ENCODE measurements around the gene YDJC. TPM values are rescaled to one million over a fixed set of nuclear protein-coding genes. Genes with fewer than 3 reads are reported as not detected.
A peak's percentile ranks its signal among the peaks of the same experiment; 100 is the strongest.

The YDJC gene
- total and polyA plus RNA-seq, 2 experiments from 2014 or later, result 53.3 to 83.7 TPM

- peaks cover 5% of the 10 kb centered on the region; the same call in 2 of the 3 replicates for H3K9me3 Mint-ChIP-seq
- Histone ChIP-seq H3K27ac (ENCODE audit: low read depth) (no peak overlapping the region), H3K27me3 (ENCODE audit: insufficient read depth) (no peaks in the 10 kb centered on the region), H3F3A (replicated peaks; ENCODE audit: low read depth) (no peaks in the 10 kb centered on the region), H4K20me1 (replicated peaks; ENCODE audit: insufficient read depth) (peaks cover 4% of the 10 kb centered on the region), H3K9me2 (ENCODE audit: insufficient read depth) (no peaks in the 10 kb centered on the region), H3K4me1 (ENCODE audit: insufficient read depth) (no peaks in the 10 kb centered on the region), H3K36me3 (ENCODE audit: insufficient read depth) (peaks cover 28% of the 10 kb centered on the region; the same call in 1 of the 2 replicates), H3K4me2 (no peak overlapping the region), H3K79me2 (replicated peaks; ENCODE audit: insufficient read depth) (peaks cover 9% of the 10 kb centered on the region), H2AFZ (no peak overlapping the region), H3K4me3 (no peak overlapping the region)
- no peak overlapping the region for H3K4me3 Mint-ChIP-seq
- no peak for DNase-seq (ENCODE audit: low spot score)
- H3K27me3 Mint-ChIP-seq (ENCODE audit: insufficient read depth, low read depth, poor library complexity), result peaks cover 6% of the 10 kb centered on the region
- H3K4me1 Mint-ChIP-seq, result peaks cover 3% of the 10 kb centered on the region; the same call in 1 of the 3 replicates
- TF ChIP-seq NANOG (IDR thresholded peaks at IDR 0.05; ENCODE audit: borderline replicate concordance) (no peak), CTCF (conservative IDR thresholded peaks at IDR 0.05; ENCODE audit: low read depth in 2 of 2) (peak; percentile 8 to 25; a peak in 2 of 4 replicates)
- H3K36me3 Mint-ChIP-seq (ENCODE audit: low read depth), result peaks cover 60% of the 10 kb centered on the region
- no peak overlapping the region for H3K27ac Mint-ChIP-seq
- ATAC-seq, result no peak
Observed at GRCh38 chr22:21672107-21672629, 42.3 kb upstream of the YDJC start.

GRCh38 chr22:21669026-21669425 is 39.2 kb upstream of the YDJC start:
- ATAC-seq, result no peak
- Histone ChIP-seq H3K9me2 (ENCODE audit: insufficient read depth) (no peaks in the 10 kb centered on the region), H3K4me1 (ENCODE audit: insufficient read depth) (no peaks in the 10 kb centered on the region), H2AFZ (no peak overlapping the region), H3K27ac (ENCODE audit: low read depth) (no peak overlapping the region), H4K20me1 (replicated peaks; ENCODE audit: insufficient read depth) (peaks cover 4% of the 10 kb centered on the region), H3F3A (replicated peaks; ENCODE audit: low read depth) (0 out of 2 replicates have a peak, but pooled peaks cover 6% of the 10 kb centered on the region), H3K27me3 (ENCODE audit: insufficient read depth) (no peaks in the 10 kb centered on the region), H3K4me3 (no peak overlapping the region), H3K4me2 (no peak overlapping the region), H3K36me3 (ENCODE audit: insufficient read depth) (peaks cover 23% of the 10 kb centered on the region; the same call in 1 of the 2 replicates), H3K79me2 (replicated peaks; ENCODE audit: insufficient read depth) (peaks cover 14% of the 10 kb centered on the region)
- no peak for TF ChIP-seq CREB1 (CRISPR knock-in tag; IDR thresholded peaks at IDR 0.05; ENCODE audit: low read depth)
- TF ChIP-seq JUNB (IDR thresholded peaks at IDR 0.05; ENCODE audit: unreplicated experiment), result no peak
- TF ChIP-seq NANOG (IDR thresholded peaks at IDR 0.05; ENCODE audit: borderline replicate concordance), result no peak
- TF ChIP-seq CTCF (conservative IDR thresholded peaks at IDR 0.05; ENCODE audit: low read depth in 2 of 2), result no peak
- no peak for TF ChIP-seq EZH2 (IDR thresholded peaks at IDR 0.05; ENCODE audit: low read depth, unreplicated experiment)
- TF ChIP-seq EZH2phosphoT487 (IDR thresholded peaks at IDR 0.05; ENCODE audit: unreplicated experiment), result no peak
- H3K9me3 Mint-ChIP-seq, result no peaks in the 10 kb centered on the region; the same call in 1 of the 3 replicates
- DNase-seq (ENCODE audit: low spot score), result no peak
- H3K36me3 Mint-ChIP-seq (ENCODE audit: low read depth), result peaks cover 30% of the 10 kb centered on the region
- no peak overlapping the region for H3K27ac Mint-ChIP-seq
- peaks cover 10% of the 10 kb centered on the region for H3K4me1 Mint-ChIP-seq
- peaks cover 13% of the 10 kb centered on the region for H3K27me3 Mint-ChIP-seq (ENCODE audit: insufficient read depth, low read depth, poor library complexity)
- H3K4me3 Mint-ChIP-seq, result no peak overlapping the region
